Activated B cell treated with CpG ODN at 0.5 μM for 24 hours (primary cell): ENCODE data around the gene TOPORS. TPM values are rescaled to one million over a fixed set of nuclear protein-coding genes. Genes with fewer than 3 reads are reported as not detected.
A peak's percentile ranks its signal among the peaks of the same experiment; 100 is the strongest.
"Not testable (repeated sequence)": the region's sequence is repeated elsewhere in the genome, so short reads cannot be mapped to it uniquely, and the experiment has no call there.

Experiments
- ATAC-seq: fragments of 200-7000 bp; cut with Tn5 transposase; one replicate; pipeline ENCODE4 v1.10.0; 2021; ENCODE audit warnings: low read depth, mild to moderate bottlenecking, moderate library complexity
- CTCF ChIA-PET: fragments of 350-600 bp; sonication (Branson Sonifier 250); formaldehyde crosslinking; loops from one replicate; lab custom pipeline; 2021; ENCODE audit warnings: antibody characterized with exemption; lab: Charles Lee
- POLR2A ChIA-PET: fragments of 350-600 bp; sonication (Branson Sonifier 250); formaldehyde crosslinking; loops from one replicate; lab custom pipeline; 2021; ENCODE audit warnings: antibody characterized with exemption; lab: Charles Lee
- DNase-seq: peaks from one replicate; pipeline ENCODE4 v3.0.0; 2022
- H3K27ac Mint-ChIP-seq: one replicate; pipeline ENCODE4 v1.8.0; 2020; ENCODE audit warnings: mixed read lengths
- H3K27me3 Mint-ChIP-seq: one replicate; pipeline ENCODE4 v1.8.0; 2021; ENCODE audit warnings: mixed read lengths
- H3K36me3 Mint-ChIP-seq: one replicate; pipeline ENCODE4 v1.8.0; 2021; ENCODE audit warnings: low read depth, mixed read lengths
- H3K4me1 Mint-ChIP-seq: one replicate; pipeline ENCODE4 v1.8.0; 2021; ENCODE audit warnings: mixed read lengths
- H3K4me3 Mint-ChIP-seq: one replicate; pipeline ENCODE4 v1.8.0; 2020; ENCODE audit warnings: mild to moderate bottlenecking, mixed read lengths
- H3K9me3 Mint-ChIP-seq: one replicate; pipeline ENCODE4 v1.8.0; 2020; ENCODE audit warnings: mixed read lengths
- CTCF ChIP-seq: fragments of 200-600 bp; IDR thresholded peaks from one replicate; pipeline ENCODE4 v1.8.0; 2022; ENCODE audit warnings: antibody characterized with exemption, mild to moderate bottlenecking
- intact Hi-C: fragments of 100-400 bp; cut with micrococcal nuclease; formaldehyde crosslinking; loops from one replicate; pipeline ENCODE4 v1.15.1; 2024
- total RNA-seq: library from RNA; stranded (reverse); gene quantifications from 2 replicates; pipeline ENCODE4 v1.2.3, GENCODE V29; 2022

Gene TOPORS
- 14.7 and 15.6 TPM in 2 replicates for total RNA-seq

GRCh38 chr9:32552172-32552872 is at the start of gene TOPORS, which contains the start of gene SMIM27:
Gene TOPORS, minus strand, starts transcription at chr9:32552586. Its CDS starts 150 bp downstream, at chr9:32552436.
Gene SMIM27, plus strand, starts transcription at chr9:32552327. Its CDS starts 108 bp downstream, at chr9:32552435.
- ATAC-seq (peak; percentile 61), DNase-seq (peak; percentile 79)
- no peak for TF ChIP-seq CTCF
- Mint-ChIP-seq H3K4me3 (peak within 1 kb of the TSS; percentile 95), H3K27me3 (no peaks in the 10 kb centered on the region), H3K4me1 (peaks cover 37% of the 10 kb centered on the region), H3K27ac (peak within 1 kb of the TSS; percentile 98), H3K36me3 (peaks cover 33% of the 10 kb centered on the region), H3K9me3 (no peaks in the 10 kb centered on the region)
- intact Hi-C loops: loop anchor here (10.0 kb wide), 3 partner anchors 612 to 922 kb away; partner anchors contain the start of genes B4GALT1, NFX1 and NOL6
- CTCF ChIA-PET: interaction anchor here (1.0 to 3.3 kb wide), 4 partner anchors 20 to 173 kb away, joined by 4 to 18 read pairs (median 8); no protein-coding TSS in a partner anchor
- POLR2A ChIA-PET: interaction anchor here (0.7 to 4.4 kb wide), 9 partner anchors 20 to 738 kb away, joined by 3 to 40 read pairs (median 9); partner anchors contain the start of genes ACO1, DNAJA1, NDUFB6 and NFX1

- H3K27ac Mint-ChIP-seq, DNase-seq, intact Hi-C loops, POLR2A ChIA-PET, H3K4me3 Mint-ChIP-seq, CTCF ChIA-PET, H3K9me3 Mint-ChIP-seq, H3K36me3 Mint-ChIP-seq, ATAC-seq, H3K27me3 Mint-ChIP-seq: not testable (repeated sequence)
- peaks cover 12% of the 10 kb centered on the region for H3K4me1 Mint-ChIP-seq
Observed at GRCh38 chr9:32599021-32599420, 46.6 kb upstream of the TOPORS start.

- no peak for ATAC-seq
- no peak for TF ChIP-seq CTCF
- Mint-ChIP-seq H3K36me3 (no peaks in the 10 kb centered on the region), H3K27ac (no peak overlapping the region), H3K4me1 (peaks cover 8% of the 10 kb centered on the region), H3K27me3 (peaks cover 7% of the 10 kb centered on the region), H3K4me3 (no peak overlapping the region), H3K9me3 (no peaks in the 10 kb centered on the region)
- ChIA-PET CTCF (no interaction called here), POLR2A (no interaction called here)
- no peak for DNase-seq
- intact Hi-C loops: no loop called here
Observed at GRCh38 chr9:32596936-32597335, 44.5 kb upstream of the TOPORS start.

GRCh38 chr9:32596096-32596865 is 43.9 kb upstream of the TOPORS start:
- Mint-ChIP-seq H3K4me1 (peaks cover 8% of the 10 kb centered on the region), H3K27me3 (peaks cover 9% of the 10 kb centered on the region), H3K36me3 (no peaks in the 10 kb centered on the region), H3K27ac (no peak overlapping the region), H3K9me3 (no peaks in the 10 kb centered on the region), H3K4me3 (no peak overlapping the region)
- TF ChIP-seq CTCF: no peak
- no peak for DNase-seq
- CTCF ChIA-PET: no interaction called here
- POLR2A ChIA-PET: no interaction called here
- intact Hi-C loops: no loop called here
- ATAC-seq: no peak

GRCh38 chr9:32590898-32591297 is 38.5 kb upstream of the TOPORS start:
- DNase-seq (no peak), ATAC-seq (no peak)
- CTCF ChIA-PET: interaction anchor here (0.9 to 4.4 kb wide), 3 partner anchors 9 to 377 kb away, joined by 4 to 33 read pairs (median 23); no protein-coding TSS in a partner anchor
- Mint-ChIP-seq H3K9me3 (no peaks in the 10 kb centered on the region), H3K27ac (no peak overlapping the region), H3K27me3 (peaks cover 15% of the 10 kb centered on the region), H3K4me3 (no peak overlapping the region), H3K36me3 (no peaks in the 10 kb centered on the region), H3K4me1 (no peaks in the 10 kb centered on the region)
- intact Hi-C loops: no loop called here
- POLR2A ChIA-PET: no interaction called here
- TF ChIP-seq CTCF: no peak
